HG03103 (cell line): ENCODE measurements around the gene PRR5.

ENCODE experiments used
- ATAC-seq: cut with Tn5 transposase; IDR thresholded peaks from one replicate; pipeline ENCODE4 v1.9.1; 2021; ENCODE audit warnings: low read depth; ENCODE audit not compliant: unreplicated experiment

Gene PRR5

DNA sequence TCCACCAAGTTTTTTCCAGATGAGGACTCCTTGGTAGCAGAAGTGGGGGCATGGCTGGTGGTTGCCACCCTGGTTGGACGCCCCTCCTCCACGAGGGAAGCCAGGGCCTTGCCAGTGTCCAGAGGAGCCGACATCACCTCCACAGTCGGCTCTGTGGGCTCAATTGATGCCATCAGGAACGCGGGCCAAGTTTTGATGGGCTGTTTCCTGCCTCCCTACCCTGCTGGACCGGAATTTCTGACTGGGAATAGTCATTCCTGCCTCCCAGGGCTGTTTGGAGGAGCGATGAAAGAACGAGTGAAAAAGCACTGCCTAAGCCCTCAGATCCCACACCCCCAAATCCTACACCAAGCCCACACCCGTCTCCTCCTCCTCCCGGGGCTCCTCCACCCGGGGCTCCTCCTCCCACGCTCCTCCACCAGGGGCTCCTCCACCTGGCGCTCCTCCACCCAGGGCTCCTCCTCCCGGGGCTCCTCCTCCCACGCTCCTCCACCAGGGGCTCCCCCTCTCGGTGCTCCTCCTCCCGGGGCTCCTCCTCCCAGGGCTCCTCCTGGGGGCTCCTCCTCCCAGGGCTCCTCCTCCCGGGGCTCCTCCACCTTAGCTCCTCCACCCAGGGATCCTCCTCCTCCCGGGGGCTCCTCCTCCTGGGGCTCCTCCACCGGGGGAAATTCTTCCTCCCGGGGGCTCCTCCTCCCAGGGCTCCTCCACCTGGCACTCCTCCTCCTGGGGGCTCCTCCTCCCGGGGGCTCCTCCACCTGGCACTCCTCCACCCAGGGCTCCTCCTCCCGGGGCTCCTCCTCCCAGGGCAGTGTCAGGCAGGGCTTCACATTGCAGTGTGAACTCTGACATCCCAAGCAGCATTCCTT, 10.0 kb upstream of the PRR5 start:
- no peak for ATAC-seq

GRCh38 chr22:44692662-44693007, 9.4 kb upstream of the PRR5 start:
- ATAC-seq = no peak

DNA sequence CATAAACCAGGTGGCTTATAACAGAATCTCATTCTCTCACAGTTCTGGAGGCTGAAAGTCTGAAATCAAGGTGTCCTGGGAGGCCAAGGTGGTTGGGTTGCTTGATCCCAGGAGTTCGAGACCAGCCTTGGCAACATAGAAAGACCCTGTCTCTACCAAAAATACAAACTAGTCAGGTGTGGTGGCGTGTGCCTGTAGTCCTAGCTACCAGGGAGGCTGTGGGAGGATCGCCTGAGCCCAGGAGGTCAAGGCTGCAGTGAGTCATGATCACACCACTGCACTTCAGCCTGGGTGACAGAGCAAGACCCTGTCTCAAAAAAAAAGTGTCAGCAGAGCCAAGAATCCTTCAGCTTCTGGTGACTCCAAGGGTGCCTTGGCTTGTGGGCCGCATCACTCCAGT, 8.9 kb upstream of the PRR5 start:
- no peak for ATAC-seq

- no peak for ATAC-seq
Observed at GRCh38 chr22:44693756-44694155, 8.2 kb upstream of the PRR5 start.

- no peak for ATAC-seq
Observed at GRCh38 chr22:44697423-44698141, 4.4 kb upstream of the PRR5 start.

GRCh38 chr22:44698531-44699421, 3.2 kb upstream of the PRR5 start:
- no peak for ATAC-seq

- no peak for ATAC-seq
Observed at GRCh38 chr22:44700456-44700855, 1.5 kb upstream of the PRR5 start.

DNA sequence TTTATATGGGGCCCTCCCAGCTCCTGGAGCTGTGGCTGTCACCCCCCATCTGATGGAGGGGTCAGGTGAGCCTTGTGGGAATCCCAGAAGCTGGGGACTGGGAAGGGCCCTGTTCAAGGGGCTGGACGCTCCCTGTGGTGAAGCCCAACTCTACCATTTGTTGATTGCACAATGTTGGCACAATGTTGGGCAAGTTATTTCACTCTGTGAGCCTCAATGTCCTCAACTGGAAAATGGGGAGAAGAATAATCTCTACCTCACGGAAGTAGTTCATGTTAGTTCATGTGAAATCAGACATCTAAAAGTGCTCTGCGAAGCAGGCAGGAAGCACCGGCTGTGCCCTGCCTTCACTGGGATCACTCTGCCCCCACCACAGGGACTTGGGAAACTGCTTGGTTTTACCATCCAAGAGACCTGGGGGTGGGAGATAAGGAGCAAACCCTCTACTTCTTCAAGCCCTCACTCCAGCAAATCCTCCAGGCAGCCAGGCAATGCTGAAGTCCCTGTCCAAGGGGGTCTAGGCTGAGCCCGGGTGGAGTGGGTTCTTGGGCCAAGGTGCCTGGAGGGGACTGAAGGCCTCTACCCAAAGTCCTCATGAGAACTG, 715 bp upstream of the PRR5 start:
- no peak for ATAC-seq

DNA sequence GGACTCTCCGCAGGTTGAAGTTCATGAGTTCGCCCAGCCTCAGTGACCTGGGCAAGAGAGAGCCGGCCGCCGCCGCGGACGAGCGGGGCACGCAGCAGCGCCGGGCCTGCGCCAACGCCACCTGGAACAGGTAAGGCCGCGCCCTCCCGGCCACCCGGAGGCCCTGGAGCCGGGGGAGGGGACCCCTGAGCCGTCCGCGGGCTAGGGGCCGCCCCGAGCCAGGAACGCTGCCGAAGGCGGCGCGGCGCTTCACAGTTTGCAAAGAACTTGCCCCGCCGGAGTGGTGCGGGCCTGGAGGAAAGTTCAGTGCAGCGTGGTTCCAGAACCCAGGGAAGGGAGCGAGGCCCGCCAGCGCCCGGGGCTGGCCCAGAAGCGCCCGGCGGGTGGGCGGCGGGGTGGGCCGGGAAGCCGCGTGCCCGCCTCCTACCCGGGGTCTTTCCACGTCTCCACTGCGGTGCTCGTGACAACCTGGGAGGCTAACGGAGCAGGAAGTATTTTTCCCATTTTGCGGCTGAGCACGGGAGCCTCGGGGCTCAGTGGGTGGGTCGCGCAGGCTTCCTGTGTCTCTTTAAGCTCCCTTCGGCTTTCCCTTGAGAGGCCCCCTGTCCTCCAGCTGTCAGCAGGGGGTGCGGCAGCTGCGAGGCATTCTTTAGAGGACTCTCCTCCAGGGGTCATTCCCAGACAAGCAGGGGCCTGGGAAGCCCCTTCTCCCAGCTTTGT, 635 bp downstream of the PRR5 start:
- ATAC-seq = peak; percentile 11

GRCh38 chr22:44703255-44703870, 1.4 kb downstream of the PRR5 start:
- ATAC-seq = no peak

DNA sequence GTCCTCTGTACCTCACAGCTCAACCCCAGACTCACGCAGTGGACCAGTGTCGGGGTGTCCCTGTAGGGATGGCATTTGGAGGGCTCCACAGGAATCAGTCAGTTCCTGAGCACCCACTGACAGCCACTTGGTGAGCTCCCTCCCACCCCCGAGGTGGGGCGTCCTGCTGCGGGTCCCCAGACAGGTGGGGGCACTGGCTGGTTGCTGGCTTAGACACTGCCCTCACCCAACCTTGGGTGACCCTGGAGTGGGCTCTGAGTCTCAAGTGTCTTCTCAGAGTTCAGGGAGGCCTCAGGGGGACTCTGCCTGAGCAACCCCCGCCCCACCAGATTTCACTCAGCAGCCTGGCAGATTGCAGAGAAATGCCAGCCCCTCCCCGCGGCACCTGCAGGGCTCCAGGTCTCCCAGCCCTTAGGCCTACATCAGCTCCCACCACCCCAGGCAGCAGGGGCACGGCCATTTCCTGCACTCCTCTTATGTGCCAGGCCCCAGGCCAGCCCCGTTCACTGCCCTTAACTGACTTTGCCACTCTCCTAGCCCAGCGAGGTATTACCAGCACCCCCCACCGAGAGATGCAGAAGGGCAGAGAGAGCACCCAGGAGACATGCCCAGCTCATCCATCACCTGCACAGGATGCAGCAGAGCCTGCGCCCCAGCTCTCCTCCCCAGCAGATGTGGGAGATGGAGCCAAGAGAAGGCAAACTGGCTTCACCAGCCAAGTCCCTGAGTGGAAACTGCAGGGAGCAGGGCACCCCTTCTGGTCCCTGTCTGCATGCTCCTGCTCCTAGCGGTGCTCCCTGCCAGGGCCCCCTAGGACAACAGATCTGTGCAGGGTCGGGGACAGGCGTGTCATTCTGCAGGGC, 2.4 kb downstream of the PRR5 start:
- no peak for ATAC-seq

GRCh38 chr22:44705022-44705297, 3.0 kb downstream of the PRR5 start:
- no peak for ATAC-seq

DNA sequence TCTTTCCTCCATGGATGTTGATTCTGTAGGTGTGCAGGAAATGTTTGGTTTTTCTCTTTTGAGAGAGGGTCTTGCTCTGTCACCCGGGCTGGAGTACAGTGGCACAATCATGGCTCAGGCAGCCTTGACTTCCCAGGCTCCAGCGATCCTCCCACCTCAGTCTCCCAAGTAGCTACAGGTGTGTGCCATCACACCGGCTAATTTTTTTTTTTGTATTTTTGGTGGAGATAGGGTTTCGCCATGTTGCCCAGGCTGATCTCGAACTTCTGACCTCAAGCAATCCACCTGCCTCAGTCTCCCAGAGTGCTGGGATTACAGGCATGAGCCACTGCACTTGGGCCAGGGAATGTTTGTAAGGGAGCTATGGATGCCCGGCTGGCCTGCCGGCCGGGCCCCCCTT, 4.5 kb downstream of the PRR5 start:
- no peak for ATAC-seq

DNA sequence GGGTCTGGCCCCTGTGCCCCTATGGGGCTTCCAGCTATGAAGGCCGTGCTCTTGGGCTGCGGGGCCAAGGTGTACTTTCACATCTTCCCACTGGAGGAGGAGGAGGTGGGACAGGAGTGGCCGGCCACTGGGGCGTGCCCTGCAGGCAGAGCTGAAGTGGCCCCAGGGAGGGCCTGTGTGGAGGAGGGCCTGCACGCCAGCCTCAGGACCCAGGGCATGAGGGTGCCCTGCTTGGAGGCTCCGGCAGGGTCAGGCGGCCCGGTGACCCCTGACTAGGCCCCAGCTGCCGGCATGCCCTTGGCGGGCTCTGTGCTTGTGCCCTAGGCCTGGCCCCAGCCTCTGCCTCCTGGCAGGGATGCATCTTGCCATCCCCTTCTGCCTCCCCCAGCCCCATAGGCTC, 5.2 kb downstream of the PRR5 start:
- no peak for ATAC-seq

- ATAC-seq = no peak
Observed at GRCh38 chr22:44707752-44708151, 5.7 kb downstream of the PRR5 start.

DNA sequence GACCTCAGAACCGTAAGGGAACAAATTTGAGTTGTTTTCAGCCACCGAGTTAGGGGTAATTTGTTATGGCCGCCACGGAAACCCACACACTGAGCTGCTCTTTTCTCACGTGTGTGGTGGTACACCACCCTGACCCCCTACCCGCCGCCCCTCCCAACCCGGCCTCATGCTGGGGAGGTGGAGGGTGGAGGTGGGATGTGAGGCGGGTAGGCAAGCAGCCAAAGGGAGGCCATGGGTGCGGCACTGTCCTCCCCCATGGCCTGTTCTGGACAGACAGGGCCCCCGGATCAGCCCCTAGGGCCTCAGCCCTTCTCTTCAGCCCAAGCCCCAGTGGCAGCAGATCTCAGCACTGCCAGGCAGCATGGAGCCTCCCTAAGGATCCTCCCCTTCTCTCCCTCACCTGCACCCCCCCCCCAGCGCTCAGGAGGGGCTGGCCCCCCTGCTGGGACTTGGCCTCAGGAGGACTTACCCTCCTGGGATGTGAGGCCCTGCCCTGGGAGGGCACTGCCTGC, 7.9 kb downstream of the PRR5 start:
- no peak for ATAC-seq

- no peak for ATAC-seq
Observed at GRCh38 chr22:44710474-44711240, 8.7 kb downstream of the PRR5 start.

DNA sequence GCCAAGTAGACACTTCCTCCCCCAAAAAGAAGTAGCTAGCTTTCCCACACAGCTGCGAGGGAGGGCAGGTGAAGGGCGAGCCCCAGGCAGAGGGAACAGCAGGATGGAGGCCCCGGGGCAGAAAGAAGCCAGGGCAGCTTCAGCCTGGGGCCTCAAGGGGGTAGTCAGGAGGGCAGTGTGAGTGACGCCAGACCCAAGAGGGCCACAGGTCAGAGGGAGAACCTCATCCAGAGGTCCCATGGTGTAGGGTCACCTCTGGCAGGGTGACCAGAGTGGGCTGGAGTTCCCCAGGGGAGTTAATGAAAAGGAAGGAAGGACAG, 9.2 kb downstream of the PRR5 start:
- ATAC-seq = no peak
